Measurements from ENCODE around the gene EPS8L1. TPM values are rescaled to one million over a fixed set of nuclear protein-coding genes. Genes with fewer than 3 reads are reported as not detected.

Gene EPS8L1
- polyA plus RNA-seq, 1 donor (not counting 4 experiments of a cell fraction or from before 2014, with no cell fraction given) = 26.0 TPM

DNA sequence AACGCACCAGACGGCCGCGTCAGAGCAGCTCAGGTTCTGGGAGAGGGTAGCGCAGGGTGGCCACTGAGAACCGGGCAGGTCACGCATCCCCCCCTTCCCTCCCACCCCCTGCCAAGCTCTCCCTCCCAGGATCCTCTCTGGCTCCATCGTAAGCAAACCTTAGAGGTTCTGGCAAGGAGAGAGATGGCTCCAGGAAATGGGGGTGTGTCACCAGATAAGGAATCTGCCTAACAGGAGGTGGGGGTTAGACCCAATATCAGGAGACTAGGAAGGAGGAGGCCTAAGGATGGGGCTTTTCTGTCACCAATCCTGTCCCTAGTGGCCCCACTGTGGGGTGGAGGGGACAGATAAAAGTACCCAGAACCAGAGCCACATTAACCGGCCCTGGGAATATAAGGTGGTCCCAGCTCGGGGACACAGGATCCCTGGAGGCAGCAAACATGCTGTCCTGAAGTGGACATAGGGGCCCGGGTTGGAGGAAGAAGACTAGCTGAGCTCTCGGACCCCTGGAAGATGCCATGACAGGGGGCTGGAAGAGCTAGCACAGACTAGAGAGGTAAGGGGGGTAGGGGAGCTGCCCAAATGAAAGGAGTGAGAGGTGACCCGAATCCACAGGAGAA, 39.9 kb downstream of the EPS8L1 start:
- Histone ChIP-seq H3K27ac (ENCODE audit: control insufficient read depth, insufficient read depth, low read length) (no peak overlapping the region), H3K4me1 (ENCODE audit: control insufficient read depth, extremely low read depth, insufficient read depth, low read length) (peaks cover 11% of the 10 kb centered on the region), H3K9me3 (ENCODE audit: control insufficient read depth, low read depth, low read length) (no peaks in the 10 kb centered on the region), H3K27me3 (ENCODE audit: control insufficient read depth, extremely low read depth, insufficient read depth, low read length) (no peaks in the 10 kb centered on the region), H3K4me3 (ENCODE audit: control insufficient read depth in 2 of 3, extremely low read depth in 1 of 3, insufficient read depth in 2 of 3, low read depth in 1 of 3, low read length in 3 of 3) (peak overlapping the region; percentile 82 to 83 (median 82)), H3K79me2 (ENCODE audit: control insufficient read depth, insufficient read depth, low read length) (peaks cover 57% of the 10 kb centered on the region), H4K20me1 (ENCODE audit: control insufficient read depth, extremely low read depth, insufficient read depth, low read length) (peaks cover 9% of the 10 kb centered on the region), H3K9ac (ENCODE audit: control insufficient read depth, extremely low read depth, insufficient read depth, low read length) (peak overlapping the region; percentile 84), H3K4me2 (ENCODE audit: control insufficient read depth, extremely low read depth, insufficient read depth, low read depth, low read length) (peak overlapping the region; percentile 81), H2AFZ (ENCODE audit: control insufficient read depth, low read length) (no peak overlapping the region), H3K9me1 (ENCODE audit: control insufficient read depth, extremely low read depth, insufficient read depth, low read length) (no peaks in the 10 kb centered on the region), H3K36me3 (ENCODE audit: control insufficient read depth in 2 of 2, extremely low read depth in 1 of 2, insufficient read depth in 2 of 2, low read length in 2 of 2) (peaks cover 0 to 5% of the 10 kb centered on the region in 2 experiments)
- FAIRE-seq (no peak), DNase-seq (ENCODE audit: low read depth, low spot score) (no peak)
- dilution Hi-C loops (cut with MboI; ENCODE audit: extremely low pct_ligation_motif_present, low sequenced_read_pairs) = no loop called here
- TF ChIP-seq, protein P1, sequence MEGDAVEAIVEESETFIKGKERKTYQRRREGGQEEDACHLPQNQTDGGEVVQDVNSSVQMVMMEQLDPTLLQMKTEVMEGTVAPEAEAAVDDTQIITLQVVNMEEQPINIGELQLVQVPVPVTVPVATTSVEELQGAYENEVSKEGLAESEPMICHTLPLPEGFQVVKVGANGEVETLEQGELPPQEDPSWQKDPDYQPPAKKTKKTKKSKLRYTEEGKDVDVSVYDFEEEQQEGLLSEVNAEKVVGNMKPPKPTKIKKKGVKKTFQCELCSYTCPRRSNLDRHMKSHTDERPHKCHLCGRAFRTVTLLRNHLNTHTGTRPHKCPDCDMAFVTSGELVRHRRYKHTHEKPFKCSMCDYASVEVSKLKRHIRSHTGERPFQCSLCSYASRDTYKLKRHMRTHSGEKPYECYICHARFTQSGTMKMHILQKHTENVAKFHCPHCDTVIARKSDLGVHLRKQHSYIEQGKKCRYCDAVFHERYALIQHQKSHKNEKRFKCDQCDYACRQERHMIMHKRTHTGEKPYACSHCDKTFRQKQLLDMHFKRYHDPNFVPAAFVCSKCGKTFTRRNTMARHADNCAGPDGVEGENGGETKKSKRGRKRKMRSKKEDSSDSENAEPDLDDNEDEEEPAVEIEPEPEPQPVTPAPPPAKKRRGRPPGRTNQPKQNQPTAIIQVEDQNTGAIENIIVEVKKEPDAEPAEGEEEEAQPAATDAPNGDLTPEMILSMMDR (optimal IDR thresholded peaks at IDR 0.05 in 1 of 3, IDR thresholded peaks at IDR 0.05 in 1 of 3, conservative IDR thresholded peaks at IDR 0.05 in 1 of 3; ENCODE audit: extremely low read depth in 1 of 3, insufficient read depth in 2 of 3, low read length in 3 of 3) = no peak
- TF ChIP-seq EZH2 (IDR thresholded peaks at IDR 0.05; ENCODE audit: low read length) = no peak

DNA sequence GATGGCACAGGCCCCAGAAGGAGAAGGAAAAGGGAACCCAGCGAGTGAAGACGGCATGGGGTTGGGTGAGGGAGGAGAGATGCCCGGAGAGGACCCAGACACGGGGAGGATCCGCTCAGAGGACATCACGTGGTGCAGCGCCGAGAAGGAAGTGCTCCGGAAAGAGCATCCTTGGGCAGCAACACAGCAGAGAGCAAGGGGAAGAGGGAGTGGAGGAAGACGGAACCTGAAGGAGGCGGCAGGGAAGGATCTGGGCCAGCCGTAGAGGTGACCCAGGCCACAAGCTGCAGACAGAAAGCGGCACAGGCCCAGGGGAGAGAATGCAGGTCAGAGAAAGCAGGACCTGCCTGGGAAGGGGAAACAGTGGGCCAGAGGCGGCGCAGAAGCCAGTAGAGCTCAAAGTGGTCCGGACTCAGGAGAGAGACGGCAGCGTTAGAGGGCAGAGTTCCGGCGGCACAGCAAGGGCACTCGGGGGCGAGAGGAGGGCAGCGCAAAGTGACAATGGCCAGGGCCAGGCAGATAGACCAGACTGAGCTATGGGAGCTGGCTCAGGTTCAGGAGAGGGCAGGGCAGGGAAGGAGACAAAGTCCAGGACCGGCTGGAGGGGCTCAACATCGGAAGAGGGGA, 40.7 kb downstream of the EPS8L1 start:
- DNase-seq (ENCODE audit: low read depth, low spot score) = no peak
- Histone ChIP-seq H4K20me1 (ENCODE audit: control insufficient read depth, extremely low read depth, insufficient read depth, low read length) (peaks cover 9% of the 10 kb centered on the region), H3K79me2 (ENCODE audit: control insufficient read depth, insufficient read depth, low read length) (peaks cover 55% of the 10 kb centered on the region), H3K4me1 (ENCODE audit: control insufficient read depth, extremely low read depth, insufficient read depth, low read length) (peaks cover 11% of the 10 kb centered on the region), H3K9me3 (ENCODE audit: control insufficient read depth, low read depth, low read length) (no peaks in the 10 kb centered on the region), H3K4me2 (ENCODE audit: control insufficient read depth, extremely low read depth, insufficient read depth, low read depth, low read length) (peak overlapping the region; percentile 81), H3K9ac (ENCODE audit: control insufficient read depth, extremely low read depth, insufficient read depth, low read length) (peak overlapping the region; percentile 84), H3K4me3 (ENCODE audit: control insufficient read depth in 2 of 3, extremely low read depth in 1 of 3, insufficient read depth in 2 of 3, low read depth in 1 of 3, low read length in 3 of 3) (peak overlapping the region; percentile 82 to 83 (median 82)), H3K27me3 (ENCODE audit: control insufficient read depth, extremely low read depth, insufficient read depth, low read length) (no peaks in the 10 kb centered on the region), H3K36me3 (ENCODE audit: control insufficient read depth in 2 of 2, extremely low read depth in 1 of 2, insufficient read depth in 2 of 2, low read length in 2 of 2) (peaks cover 0 to 5% of the 10 kb centered on the region in 2 experiments), H3K9me1 (ENCODE audit: control insufficient read depth, extremely low read depth, insufficient read depth, low read length) (no peaks in the 10 kb centered on the region), H2AFZ (ENCODE audit: control insufficient read depth, low read length) (no peak overlapping the region), H3K27ac (ENCODE audit: control insufficient read depth, insufficient read depth, low read length) (peak overlapping the region; percentile 48)
- peak; percentile 82 for FAIRE-seq
- dilution Hi-C loops (cut with MboI; ENCODE audit: extremely low pct_ligation_motif_present, low sequenced_read_pairs) = no loop called here
- no peak for TF ChIP-seq EZH2 (IDR thresholded peaks at IDR 0.05; ENCODE audit: low read length)

All from keratinocyte (primary cell).